ENCODE results near the gene PCGF3.
"Not testable (repeated sequence)": the region's sequence is repeated elsewhere in the genome, so short reads cannot be mapped to it uniquely, and the experiment has no call there.

Gene PCGF3

DNA sequence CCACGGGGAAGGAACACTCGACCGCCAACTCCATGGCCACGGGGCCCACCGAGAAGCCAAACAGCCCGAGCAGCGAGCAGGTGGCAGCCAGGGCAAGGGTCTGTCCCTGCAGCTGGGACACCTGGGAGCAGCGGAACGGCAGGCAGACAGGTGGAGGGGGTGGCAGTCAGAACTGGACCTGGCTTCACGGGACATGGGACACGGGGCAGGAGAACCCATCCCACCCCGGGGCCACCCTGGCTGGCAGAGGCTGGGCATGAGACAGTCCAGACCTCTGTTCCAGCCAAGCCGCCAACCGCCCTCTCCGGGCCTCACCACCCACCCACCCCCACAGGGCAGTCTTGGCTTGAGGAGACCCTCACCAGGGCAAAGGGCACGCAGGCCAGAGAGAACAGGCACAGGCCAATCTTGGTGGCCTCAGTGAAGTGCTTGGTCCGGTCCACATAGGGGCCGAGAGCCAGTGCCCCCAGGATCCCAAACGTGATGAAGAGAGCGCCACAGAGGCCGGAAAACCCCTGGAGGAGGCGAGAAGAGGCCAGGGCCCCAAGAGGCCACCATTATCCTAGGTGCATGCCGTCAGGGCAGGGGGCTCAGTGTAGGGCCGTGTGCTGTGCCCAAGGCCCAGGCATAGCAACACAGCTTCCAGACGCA is 22.3 kb upstream of the PCGF3 start:
- peak; percentile 5 for DNase-seq

DNA sequence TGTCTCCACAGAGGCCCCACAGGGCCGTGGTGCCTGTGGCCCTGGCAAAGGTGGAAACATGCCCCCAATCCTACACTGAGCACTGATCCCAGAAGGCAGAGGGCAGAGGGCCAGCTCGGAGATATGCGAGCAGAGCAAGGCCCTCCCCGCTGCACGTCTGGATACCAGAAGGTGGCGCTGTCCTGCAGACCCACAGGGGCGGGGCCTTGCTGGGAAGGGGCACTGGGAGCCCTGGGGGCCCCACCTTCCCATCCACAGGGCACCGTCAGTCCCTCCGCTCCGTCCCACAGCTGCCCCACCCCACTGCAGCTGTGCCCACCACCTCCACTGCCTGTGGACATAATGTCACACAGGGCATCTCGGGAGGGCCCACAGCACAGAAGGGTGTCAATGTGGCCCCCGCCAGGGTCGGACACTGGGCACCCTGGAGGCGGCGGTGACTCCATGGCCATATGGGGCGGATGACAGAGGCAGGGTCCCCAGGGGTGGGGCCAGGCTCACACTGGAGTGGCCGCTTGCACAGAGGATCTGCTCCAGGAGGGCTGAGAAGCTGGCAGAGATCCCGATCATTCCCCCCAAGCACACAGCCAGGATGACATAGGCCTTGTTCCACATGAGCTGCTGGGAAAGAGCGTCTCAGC is 21.5 kb upstream of the PCGF3 start:
- DNase-seq: peak; percentile 25

DNA sequence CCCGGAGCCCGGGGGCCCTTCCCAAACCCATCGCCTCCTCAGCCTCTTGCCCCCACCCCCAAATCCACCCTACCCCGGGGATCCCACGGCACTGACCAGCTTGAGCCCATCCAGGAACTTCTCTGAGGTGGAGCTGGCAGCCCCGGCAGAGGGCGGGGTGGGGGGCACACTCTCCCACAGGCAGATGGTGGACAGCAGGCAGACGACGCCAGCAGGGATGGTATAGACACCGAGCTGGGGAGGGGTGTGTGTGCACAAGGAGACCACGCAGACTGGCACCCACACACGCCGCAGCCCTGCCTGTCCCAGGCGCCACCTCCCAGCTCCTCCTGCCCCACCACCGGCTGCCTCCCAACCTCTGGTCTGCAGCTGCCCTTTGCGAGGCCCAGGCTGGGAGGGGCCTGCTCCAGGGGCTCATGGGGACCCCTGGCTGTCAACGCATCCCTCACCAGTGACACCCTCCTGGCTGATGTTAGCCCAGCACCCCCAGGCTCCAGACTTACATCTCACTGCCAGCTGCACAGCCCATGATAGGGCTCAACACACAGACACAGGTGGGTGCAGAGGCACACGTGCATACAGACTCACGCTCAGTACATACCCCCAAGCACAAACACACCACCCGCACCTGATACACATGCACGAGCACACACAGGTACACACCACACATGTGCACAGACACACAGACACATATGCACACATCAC is 20.9 kb upstream of the PCGF3 start:
- DNase-seq: peak; percentile 10

DNA sequence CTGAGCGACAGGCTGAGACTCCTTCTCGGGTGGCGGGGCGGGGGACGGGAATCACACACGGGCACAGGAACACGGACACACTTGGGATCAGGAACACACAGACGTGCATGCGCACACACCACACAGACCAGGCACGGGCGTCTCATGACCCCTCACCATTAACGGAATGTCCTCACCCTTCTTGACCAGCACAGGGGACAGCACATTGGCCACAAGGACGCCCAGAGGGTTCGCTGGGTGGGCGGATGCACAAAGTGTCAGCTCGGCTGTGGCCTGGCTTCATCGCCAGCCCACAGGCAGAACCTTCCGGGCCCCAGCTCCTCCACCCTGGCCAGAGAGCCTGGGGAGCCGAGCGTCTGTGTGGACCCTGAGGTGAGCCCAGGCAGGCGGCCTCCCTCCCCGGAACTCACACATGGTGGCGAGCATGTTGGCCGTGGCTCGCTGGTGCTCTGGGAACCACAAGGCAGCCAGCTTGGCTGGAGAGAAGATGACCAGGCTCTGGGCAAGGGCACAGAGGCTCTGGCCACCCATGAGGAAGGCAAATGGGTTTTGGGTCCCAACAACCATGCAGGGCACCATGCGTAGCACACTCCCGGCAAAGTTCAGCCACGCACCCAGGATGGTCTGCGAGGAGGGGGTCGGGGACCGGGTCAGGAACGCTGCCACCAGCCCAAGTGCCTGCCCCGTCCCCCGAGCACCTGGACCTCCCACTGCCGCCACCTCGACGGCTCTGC is 19.8 kb upstream of the PCGF3 start:
- peak; percentile 8 for DNase-seq

DNA sequence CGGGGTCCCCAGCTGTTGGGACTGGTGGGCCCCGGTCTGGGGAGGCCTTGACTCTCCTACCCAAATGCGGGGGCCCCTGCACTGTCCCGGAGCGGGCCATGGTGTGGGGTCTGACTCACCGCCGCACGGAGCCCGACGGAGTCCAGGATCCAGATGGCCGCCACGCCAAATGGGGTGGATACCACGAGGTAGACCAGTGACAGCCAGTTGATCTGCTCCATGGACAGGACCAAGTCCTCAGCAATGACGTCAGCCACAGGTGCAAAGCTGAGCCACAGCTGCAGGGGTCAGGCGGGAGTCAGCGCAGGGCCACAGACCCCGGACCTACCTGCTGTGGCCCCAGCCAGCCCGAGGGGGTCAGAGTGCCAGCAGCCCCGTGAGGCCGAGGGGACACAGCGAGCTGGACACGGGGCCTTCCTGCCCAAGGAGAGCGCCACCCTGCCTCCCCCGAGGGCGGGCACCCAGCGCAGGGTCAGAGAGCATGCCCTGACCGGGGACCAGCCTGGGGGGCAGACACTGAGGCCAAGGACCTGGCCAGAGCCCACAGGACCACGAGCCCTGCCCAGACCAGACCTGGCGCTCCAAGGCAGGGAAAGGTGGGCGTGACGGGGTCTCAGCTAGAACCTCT is 19.1 kb upstream of the PCGF3 start:
- peak; percentile 7 for DNase-seq

DNA sequence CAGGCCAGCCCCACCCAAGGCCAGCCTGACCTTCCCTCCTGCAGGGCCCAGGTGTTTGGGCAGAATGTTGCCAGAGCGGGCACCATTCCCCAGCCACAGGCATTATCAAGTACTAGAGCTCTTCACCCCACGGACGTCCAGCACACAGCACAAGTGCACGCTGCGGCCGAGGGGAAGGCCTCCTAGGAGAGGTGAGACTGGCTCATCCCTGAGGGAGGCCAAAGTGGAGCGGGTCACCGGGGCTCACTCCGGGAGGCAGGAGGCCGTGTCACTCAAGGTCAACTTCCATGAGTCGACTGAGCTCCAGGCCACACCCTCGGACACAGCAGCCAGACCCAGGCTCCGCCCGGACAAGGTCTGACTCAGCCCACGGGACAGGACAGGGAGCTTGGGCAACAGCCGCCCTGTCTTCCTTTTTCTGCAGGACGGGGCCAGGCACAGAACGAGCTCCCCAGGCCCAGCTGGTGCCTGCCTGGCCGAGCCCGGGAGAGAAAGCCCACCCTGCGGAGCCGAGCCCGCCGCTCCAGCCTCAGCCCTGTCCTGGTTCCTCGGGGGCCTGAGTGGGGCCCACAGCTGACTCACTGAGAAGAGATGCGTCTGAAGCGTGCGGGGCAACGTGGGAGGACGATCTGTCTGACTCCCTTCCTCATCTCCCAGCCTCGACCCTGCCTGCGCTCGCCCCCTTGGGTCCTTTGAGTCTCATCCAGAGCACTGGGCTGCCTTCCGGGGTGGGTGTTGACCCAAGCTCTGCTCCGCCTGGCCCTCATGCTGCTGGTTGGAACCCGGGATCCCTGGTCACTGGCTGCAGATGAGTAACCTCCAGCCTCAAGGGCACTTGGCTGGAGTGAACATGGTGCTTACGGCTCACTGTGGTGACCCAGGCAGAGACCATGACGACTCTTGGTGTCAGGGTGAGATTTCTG is 18.3 kb upstream of the PCGF3 start:
- no peak for DNase-seq

DNA sequence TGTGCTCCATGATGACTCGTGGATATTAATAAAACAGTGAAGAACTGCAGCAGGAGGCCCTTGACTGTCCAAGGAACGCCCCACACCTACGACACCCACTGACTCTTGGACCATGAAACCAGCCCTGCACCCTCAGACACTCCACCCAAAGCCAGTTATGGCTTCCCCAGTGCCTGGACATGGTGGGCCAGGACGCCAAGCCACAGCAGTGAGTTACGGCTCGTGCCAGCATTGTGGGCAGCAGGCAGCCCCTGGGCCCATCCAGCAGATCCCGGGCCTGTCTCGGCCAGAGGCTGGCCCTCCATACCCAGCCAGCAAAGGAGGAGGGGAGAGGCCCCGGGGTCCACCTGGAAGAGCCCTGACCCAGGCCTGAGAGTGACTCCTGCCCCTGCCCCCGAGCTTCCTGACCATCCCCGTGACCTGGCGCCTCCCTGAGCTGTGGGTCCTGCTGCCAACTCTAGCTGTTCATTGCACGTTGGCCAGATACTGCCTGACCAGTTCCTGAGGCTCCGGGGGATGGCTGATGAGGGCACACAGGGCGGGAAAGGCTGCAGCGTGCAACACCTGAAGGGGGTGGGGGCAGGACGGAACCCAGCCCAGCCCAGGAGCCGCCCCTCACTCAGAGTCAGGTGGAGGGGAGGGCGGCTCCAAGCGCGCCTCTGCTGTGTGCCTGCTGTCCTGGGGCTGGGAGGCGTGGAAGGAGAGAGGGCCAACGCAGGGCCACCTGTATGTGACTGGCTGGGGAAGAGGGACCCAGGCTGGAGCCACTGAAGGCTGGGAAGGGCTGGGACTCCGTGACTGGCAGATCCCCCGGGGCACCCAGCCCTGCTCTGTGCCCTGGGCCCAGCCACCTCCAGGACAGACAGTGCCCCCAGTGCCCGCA is 17.4 kb upstream of the PCGF3 start:
- no peak for DNase-seq

DNA sequence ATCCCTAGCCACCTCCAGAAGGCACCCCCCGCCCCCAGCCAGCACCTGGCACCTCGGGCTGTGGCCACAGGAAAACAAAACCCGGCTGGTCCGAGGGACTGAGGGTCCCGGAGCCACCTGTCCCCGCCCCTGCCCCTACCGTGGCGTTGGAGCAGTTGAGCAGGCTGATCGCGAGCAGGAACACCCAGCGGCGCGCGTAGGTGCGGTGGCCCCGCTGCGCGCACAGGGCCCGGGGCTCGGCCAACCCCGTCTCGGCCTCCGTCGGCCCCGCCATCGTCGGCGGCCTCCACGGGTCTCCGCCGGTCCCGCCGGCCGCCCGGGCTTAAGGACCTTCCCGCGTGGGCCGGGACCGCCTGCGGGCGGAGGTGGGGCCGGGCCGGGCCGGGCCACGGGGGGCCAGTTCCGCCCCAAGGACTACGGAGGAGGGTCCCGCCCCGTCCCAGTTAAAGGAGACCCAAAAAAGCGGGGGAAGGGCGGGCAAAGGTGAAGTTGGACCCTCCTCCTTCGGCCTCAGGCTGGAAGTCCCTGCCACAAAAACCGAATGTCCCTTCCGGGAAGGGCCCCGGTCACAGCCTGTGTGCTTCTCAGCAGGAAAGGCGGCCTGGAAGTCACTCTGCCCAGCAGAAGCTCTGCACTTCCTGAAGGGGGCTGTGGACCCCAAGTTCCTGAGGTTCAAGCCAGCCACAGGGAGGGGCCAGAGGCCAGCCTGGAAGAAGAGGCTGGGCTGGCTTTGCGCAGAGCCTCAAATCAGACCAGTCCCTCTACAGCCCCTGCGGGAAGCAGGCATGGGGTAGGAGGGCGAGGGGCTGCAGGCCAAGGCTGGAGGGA is 16.6 kb upstream of the PCGF3 start, which contains the start of gene SLC49A3:
TSS of gene SLC49A3 (minus strand) at position 298 of the 828 bp plus-strand sequence. CDS start at position 274, 24 bp downstream.
- DNase-seq: peak; percentile 8

DNA sequence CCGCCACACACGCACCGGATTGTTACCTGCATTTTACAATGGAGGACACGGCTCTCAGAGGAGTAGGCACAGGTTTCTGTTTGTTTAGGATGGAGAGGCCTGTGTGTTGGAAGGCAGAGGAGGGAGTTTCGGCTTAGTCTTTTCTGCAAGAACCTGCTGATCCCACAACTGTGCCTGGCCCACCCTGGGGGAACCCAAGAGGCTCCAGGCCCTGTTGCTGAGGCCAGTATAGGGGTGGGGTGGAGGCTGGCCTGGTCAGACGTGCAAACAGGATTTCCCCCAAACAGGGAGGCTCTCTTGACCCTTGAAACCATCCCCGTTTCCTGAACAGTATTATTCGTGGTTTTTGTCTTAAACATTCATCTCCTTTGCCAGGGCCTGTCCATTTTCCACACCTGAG is 15.9 kb upstream of the PCGF3 start:
- DNase-seq: no peak

DNA sequence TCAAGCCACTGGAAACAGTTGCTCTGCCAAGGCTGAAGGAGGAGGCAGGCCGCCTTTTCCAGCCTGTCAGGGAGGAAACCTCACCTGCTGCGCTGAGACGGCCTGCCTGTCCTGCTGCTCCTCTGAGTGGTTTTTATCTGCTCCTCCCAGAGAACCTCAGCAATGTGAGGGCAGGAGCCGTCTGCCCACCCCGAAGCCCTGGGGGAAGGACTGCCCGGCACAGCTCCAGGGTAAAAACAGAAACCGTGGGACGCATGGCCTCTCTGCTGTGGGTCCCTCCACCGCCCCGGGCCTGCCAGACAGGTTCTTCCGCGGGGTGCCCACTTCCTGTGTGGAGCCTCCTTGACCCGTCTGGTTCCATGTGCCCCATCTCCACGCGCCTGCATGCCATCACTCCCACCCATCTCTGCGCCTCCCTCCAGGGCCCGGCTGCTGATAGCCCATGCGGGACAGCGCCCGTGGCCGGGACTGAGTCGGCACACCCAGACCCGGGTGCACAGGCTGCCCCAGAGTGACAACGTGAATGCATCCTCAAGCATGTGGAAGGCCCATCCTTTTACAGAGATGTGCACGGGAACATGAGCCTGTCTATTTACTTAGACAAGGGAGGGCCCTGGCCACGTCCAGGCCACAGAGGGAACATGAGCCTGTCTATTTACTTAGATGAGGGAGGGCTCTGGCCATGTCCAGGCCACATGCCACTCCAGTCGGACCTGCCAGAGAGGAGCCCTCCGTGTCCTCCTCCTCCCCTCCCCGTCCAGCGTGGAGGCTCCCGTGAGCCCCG is 12.7 kb upstream of the PCGF3 start:
- DNase-seq: no peak

DNA sequence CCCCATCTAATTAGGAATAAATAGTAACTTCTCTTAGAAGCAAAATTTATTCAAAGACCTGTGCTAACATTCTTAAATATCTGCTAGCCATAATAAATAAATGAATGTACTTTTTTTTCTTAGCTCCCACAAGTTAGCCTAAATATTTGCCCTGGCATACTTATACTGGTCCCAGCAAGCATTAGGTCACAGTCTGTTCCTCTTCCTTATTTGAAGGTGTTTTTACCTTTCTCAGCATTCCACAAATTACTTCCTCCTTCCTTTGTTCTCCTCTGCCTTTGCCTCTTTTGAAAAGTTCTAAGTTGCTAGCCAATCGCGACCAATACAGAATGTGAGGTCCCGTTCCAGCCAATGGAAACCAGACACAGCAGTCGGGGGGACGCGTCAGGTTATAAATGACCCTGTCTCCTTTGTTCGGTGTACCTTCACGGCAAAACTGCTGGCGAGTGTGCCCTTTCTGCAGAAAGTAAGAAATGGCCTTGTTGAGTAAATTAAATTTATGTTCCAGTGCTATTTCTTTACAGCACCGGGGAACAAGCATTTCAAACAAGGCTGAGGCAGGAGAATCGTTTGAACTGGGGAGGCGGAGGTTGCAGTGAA is 11.2 kb upstream of the PCGF3 start:
- DNase-seq: not testable (repeated sequence)

DNA sequence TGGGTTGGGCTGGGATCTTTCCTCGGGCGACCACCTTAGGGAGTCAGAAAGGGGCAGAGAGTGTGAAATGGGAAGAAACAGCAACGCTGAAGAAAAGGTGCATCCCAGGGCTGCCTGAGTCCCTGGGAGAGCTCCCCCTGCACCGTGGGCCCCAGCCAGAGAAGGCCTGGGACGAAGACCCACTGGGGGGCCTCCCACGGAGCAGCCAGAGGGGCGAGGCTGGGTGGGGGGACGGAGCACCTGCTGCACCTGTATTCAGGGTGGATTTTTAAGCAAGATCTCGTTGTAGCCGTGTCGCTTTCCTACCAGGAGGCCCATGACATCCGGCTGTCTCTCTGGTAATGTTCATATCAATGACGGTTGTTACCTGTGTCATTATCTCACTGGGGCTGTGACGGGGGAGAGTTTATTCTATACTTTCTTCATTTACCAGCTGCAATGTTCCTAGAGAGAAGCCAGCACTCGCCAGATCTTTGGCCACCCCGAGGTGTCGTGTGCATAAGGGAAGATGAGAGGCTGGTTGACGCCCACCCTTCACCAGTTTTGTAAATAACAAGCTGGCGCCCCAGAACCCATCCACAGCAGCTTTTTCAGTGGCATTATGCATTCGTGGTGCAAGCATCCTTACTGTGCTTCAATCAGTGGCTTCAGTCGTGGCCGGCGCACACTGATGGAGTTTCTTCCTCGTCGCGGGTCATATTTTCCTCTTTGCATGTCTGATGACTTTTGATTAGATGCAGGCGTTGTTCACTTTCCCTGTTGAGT is 5.6 kb upstream of the PCGF3 start:
- DNase-seq: no peak

DNA sequence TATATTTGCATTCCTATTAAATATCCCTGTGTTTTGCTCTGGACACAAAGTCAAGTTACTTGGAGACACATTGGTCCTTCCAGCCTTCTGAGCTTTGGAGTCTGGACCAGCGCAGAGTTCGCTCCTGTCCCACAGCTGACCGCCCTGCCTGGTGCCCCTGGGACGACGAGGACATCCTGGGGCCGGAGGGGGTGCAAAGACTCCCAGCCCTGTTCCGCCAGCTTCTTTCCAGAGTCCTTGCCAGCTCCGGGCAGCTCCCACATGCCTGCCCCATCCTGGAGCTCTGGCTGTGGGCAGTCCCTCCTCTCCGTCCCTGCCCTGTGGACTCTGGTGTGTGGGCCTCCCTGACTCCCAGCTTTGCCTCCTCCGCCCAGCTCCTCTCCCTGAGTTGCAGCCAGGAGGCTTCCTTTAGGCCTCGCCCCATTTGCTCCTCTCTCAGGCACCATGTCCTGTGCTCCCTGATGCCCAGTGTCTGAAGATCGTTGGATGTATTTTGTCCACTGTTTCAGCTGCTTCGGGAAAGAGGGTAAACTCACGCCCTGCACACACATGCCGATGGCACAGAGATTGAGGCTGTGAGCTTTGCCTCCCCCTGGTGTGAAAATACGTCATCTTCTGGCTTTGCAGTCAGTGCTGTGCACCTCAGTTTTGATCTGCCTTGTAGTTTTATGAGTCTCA is 4.9 kb upstream of the PCGF3 start:
- no peak for DNase-seq

DNA sequence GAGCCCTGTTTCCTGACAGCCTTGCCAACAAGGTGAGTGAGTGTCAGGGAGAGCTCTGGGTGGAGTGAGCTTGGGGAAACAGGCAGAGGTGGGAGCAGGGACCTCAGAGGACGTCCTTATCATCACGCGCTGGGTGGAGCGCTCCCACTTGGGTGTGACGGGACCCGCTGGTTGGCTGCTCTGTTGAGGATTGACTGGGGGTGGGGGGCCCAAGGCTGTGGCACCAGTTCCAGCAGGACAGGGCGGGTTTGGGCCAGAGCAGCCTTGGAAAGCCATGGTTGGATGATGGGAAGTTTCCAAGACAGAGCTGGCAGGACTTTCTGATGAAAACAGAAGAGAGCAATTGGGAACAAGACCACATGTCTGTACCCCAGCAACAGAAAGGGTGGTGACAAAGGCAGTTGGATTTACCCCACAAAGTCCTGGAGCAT is 3.0 kb upstream of the PCGF3 start:
- no peak for DNase-seq

DNA sequence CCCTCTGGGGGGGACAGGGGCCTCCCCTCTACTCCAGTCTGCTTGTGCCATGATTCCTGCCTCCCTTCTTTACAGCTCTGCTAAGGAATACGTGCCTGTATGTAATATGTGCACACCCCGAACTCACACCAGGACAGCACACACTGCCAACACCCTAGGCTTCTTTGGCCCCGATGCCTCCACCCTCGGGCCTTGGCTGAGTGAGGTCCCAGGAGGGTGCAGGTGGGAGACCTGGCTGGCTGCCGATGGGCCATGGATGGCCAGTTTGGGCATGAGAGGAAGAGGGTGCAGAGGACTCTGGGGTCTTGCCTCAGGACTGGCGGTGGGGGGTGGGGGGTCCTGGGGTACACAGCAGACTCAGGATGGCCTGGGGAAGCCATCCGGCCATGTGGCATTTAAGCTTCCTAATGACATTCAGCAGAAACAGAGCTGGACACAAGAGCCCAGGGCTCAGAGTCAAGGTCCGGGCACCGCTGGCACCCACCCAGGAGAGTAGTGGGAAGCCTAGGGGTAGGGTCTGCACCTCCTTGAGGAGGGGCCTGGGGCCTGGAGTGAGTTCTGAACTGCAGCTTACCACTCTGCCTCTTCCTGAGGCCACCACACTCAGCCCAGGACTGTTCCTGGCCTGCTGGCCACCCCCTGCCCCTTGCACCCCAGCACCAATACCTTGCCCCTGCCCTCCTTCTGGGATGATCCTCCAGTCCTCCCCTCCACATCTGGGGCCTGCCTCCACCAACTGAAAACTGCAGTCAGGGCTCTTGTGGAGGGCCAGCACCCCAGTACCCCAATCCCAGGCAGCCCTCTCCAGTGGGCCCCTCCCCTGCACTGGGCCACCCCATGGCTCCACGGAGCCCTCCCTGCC is 2.1 kb upstream of the PCGF3 start:
- DNase-seq: no peak

All from activated naive CD4-positive, alpha-beta T cell treated with anti-CD3 and anti-CD28 coated beads, Interleukin-2, amount 50 U/mL, for 16 hours (primary cell).